Hepatocyte (in vitro differentiated cells): Measurements from ENCODE around the gene ZNF532. TPM values are rescaled to one million over a fixed set of nuclear protein-coding genes. Genes with fewer than 3 reads are reported as not detected.

Experiments
- DNase-seq: peaks from one replicate; pipeline ENCODE4 v3.0.0-alpha.2; 2016; ENCODE audit warnings: low spot score
- H2AFZ ChIP-seq: fragments of 200-600 bp; sonication (generic); 2 replicates; pipeline ENCODE4 v1.6.0; 2016; ENCODE audit warnings: antibody characterized with exemption, mild to moderate bottlenecking
- H3K27ac ChIP-seq: fragments of 200-600 bp; sonication (generic); 2 replicates; pipeline ENCODE4 v1.5.1; 2016; ENCODE audit warnings: mild to moderate bottlenecking
- H3K27me3 ChIP-seq: fragments of 200-600 bp; sonication (generic); 2 replicates; pipeline ENCODE4 v1.6.1; 2016
- H3K36me3 ChIP-seq: fragments of 200-600 bp; sonication (generic); replicated peaks from 2 replicates; pipeline ENCODE4 v1.5.1; 2016; ENCODE audit warnings: low read depth; ENCODE audit not compliant: insufficient read depth
- H3K4me1 ChIP-seq: fragments of 200-600 bp; sonication (generic); 2 replicates; pipeline ENCODE4 v1.5.1; 2016; ENCODE audit warnings: mild to moderate bottlenecking, moderate library complexity; ENCODE audit not compliant: insufficient read depth
- H3K4me2 ChIP-seq: fragments of 200-600 bp; sonication (generic); 2 replicates; pipeline ENCODE4 v1.6.0; 2016
- H3K4me3 ChIP-seq: fragments of 200-600 bp; sonication (generic); 2 replicates; pipeline ENCODE4 v1.5.1; 2016; ENCODE audit warnings: mild to moderate bottlenecking
- H3K79me2 ChIP-seq: fragments of 200-600 bp; sonication (generic); 2 replicates; pipeline ENCODE4 v1.6.0; 2017; ENCODE audit warnings: mild to moderate bottlenecking
- H3K9me2 ChIP-seq: fragments of 200-600 bp; sonication (generic); replicated peaks from 2 replicates; pipeline ENCODE4 v1.6.0; 2017; ENCODE audit warnings: mild to moderate bottlenecking; ENCODE audit not compliant: insufficient read depth
- H3K9me3 ChIP-seq: fragments of 200-600 bp; sonication (generic); 2 replicates; pipeline ENCODE4 v1.5.1; 2016; ENCODE audit warnings: low read depth, mild to moderate bottlenecking
- H4K20me1 ChIP-seq: fragments of 200-600 bp; sonication (generic); 2 replicates; pipeline ENCODE4 v1.6.0; 2016; ENCODE audit warnings: mild to moderate bottlenecking; ENCODE audit not compliant: insufficient read depth, poor library complexity, severe bottlenecking
- EZH2 ChIP-seq: fragments of 200-600 bp; sonication (generic); IDR thresholded peaks from 2 replicates; pipeline ENCODE4 v1.6.1; 2016; ENCODE audit warnings: antibody characterized with exemption, mild to moderate bottlenecking, borderline replicate concordance
- EZH2phosphoT487 ChIP-seq: fragments of 200-600 bp; sonication (generic); IDR thresholded peaks from one replicate; pipeline ENCODE4 v1.6.1; 2018; ENCODE audit warnings: antibody characterized with exemption, mild to moderate bottlenecking, low read depth, moderate library complexity; ENCODE audit not compliant: unreplicated experiment, severe bottlenecking
- WGBS: methylation state at CpG from one replicate; pipeline ENCODE4 v1.1.6; 2016; ENCODE audit warnings: low lambda C conversion rate; ENCODE audit errors: missing lambda C conversion rate; 5-methylcytosine and 5-hydroxymethylcytosine counted together
- polyA plus RNA-seq: library from polyadenylated mRNA; unstranded; fragments of >200 nt; fragmentation: Nextera tagmentation; extraction: Ambion mirVana; gene quantifications from 2 replicates; pipeline ENCODE4 v1.2.1, GENCODE V29; 2016
- total RNA-seq: library from RNA; depleted of rRNA; stranded (reverse); fragments of >200 nt; gene quantifications from 2 replicates; pipeline ENCODE4 v1.2.3, GENCODE V29; 2014
- TF ChIP-seq, protein P1 (sequence below): fragments of 200-600 bp; sonication (generic); IDR thresholded peaks from 2 replicates; pipeline ENCODE4 v1.5.1; 2016; ENCODE audit warnings: antibody characterized with exemption, mild to moderate bottlenecking; ENCODE audit not compliant: poor library complexity

Gene ZNF532
- total and polyA plus RNA-seq, 2 experiments from 2014 or later = 15.9 to 36.5 TPM

DNA sequence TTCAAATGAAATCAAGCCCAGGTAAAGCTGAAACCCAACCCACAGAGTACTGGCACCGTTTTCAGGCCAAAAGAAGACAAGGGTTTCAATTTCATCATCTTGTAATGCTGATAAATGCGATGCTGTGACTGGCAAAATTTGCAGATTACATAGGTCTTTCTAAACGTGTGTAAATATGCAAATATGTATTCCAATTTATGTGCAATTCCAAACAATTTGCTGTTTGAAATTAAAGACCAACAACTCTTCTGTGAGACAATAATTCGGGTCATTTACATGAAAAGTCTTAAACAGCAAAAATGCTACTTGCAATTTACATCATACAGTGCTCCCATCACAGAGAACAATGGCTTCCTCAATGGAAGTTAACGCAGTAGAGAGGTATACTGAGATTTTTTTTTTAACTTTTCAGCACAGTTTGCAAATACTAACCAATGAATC lies 2.8 kb upstream of the ZNF532 start:
- Histone ChIP-seq H3K4me2 (peak overlapping the region; percentile 81), H3K4me1 (peaks cover 61% of the 10 kb centered on the region), H3K79me2 (peaks cover 38% of the 10 kb centered on the region), H3K27me3 (no peaks in the 10 kb centered on the region), H3K36me3 (no peaks in the 10 kb centered on the region), H2AFZ (no peak overlapping the region), H3K9me2 (no peaks in the 10 kb centered on the region), H4K20me1 (no peaks in the 10 kb centered on the region), H3K27ac (peak overlapping the region; percentile 98), H3K9me3 (no peaks in the 10 kb centered on the region), H3K4me3 (no peak overlapping the region)
- WGBS = 61% methylated on average over 5 of the region's 5 CpGs
- TF ChIP-seq, protein P1, sequence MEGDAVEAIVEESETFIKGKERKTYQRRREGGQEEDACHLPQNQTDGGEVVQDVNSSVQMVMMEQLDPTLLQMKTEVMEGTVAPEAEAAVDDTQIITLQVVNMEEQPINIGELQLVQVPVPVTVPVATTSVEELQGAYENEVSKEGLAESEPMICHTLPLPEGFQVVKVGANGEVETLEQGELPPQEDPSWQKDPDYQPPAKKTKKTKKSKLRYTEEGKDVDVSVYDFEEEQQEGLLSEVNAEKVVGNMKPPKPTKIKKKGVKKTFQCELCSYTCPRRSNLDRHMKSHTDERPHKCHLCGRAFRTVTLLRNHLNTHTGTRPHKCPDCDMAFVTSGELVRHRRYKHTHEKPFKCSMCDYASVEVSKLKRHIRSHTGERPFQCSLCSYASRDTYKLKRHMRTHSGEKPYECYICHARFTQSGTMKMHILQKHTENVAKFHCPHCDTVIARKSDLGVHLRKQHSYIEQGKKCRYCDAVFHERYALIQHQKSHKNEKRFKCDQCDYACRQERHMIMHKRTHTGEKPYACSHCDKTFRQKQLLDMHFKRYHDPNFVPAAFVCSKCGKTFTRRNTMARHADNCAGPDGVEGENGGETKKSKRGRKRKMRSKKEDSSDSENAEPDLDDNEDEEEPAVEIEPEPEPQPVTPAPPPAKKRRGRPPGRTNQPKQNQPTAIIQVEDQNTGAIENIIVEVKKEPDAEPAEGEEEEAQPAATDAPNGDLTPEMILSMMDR = no peak
- TF ChIP-seq EZH2 (no peak), EZH2phosphoT487 (no peak)
- DNase-seq = no peak

DNA sequence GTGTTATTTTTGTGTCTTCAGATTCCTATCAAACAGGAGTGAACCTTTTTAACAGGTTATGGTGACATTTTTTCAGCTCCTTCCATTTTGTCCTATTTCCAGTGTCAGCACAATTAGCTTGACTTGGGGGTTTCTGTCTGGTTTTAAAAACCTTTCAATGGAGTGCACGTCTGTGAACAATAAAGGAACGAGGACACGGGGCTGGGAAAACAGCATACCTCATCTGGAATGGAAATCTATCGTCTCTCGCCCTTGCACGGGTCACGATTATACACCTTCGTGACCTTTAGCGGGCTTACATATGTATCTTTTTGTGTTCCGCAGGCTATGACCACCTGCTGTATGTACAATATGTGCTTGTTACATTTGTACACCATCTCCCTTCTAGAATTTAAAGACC lies 2.3 kb upstream of the ZNF532 start:
- no peaks in the 10 kb centered on the region for H3K27me3 ChIP-seq
- no peak for DNase-seq
- no peaks in the 10 kb centered on the region for H3K36me3 ChIP-seq
- no peaks in the 10 kb centered on the region for H4K20me1 ChIP-seq
- TF ChIP-seq EZH2phosphoT487 = no peak
- no peak for TF ChIP-seq EZH2
- TF ChIP-seq, protein P1 = no peak
- H3K4me1 ChIP-seq = peaks cover 66% of the 10 kb centered on the region
- no peaks in the 10 kb centered on the region for H3K9me2 ChIP-seq
- peaks cover 41% of the 10 kb centered on the region for H3K79me2 ChIP-seq
- H3K27ac ChIP-seq = peak overlapping the region; percentile 98
- no peaks in the 10 kb centered on the region for H3K9me3 ChIP-seq
- H3K4me2 ChIP-seq = peak overlapping the region; percentile 81
- H3K4me3 ChIP-seq = no peak overlapping the region
- WGBS = 55% methylated on average over 10 of the region's 10 CpGs
- H2AFZ ChIP-seq = peak overlapping the region; percentile 84

GRCh38 chr18:58862851-58863538 lies 1.7 kb upstream of the ZNF532 start:
- TF ChIP-seq EZH2 = no peak
- TF ChIP-seq EZH2phosphoT487 = no peak
- TF ChIP-seq, protein P1 = no peak
- peak; percentile 45 for DNase-seq
- Histone ChIP-seq H3K4me1 (peaks cover 73% of the 10 kb centered on the region), H2AFZ (peak overlapping the region; percentile 84), H3K4me3 (peak overlapping the region; percentile 10), H3K27me3 (no peaks in the 10 kb centered on the region), H3K4me2 (peak overlapping the region; percentile 81), H3K9me3 (no peaks in the 10 kb centered on the region), H3K79me2 (peaks cover 48% of the 10 kb centered on the region), H3K27ac (peak overlapping the region; percentile 98), H3K36me3 (no peaks in the 10 kb centered on the region), H4K20me1 (no peaks in the 10 kb centered on the region), H3K9me2 (no peaks in the 10 kb centered on the region)
- 14% methylated on average over 14 of the region's 66 CpGs for WGBS
